Hematopoietic multipotent progenitor cell treated with erythropoietin and hydrocortisone succinate and interleukin-3 and kit ligand, for 6 days (in vitro differentiated cells): Measurements from ENCODE around the gene WDR27.
"Not testable (repeated sequence)": the region's sequence is repeated elsewhere in the genome, so short reads cannot be mapped to it uniquely, and the experiment has no call there.

Experiments
- DNase-seq: peaks from one replicate; pipeline ENCODE4 v3.0.0-alpha.2; 2015

Gene WDR27

GRCh38 chr6:169558378-169558773 lies 143.5 kb downstream of the WDR27 start:
- DNase-seq: no peak

- DNase-seq: no peak
These were observed 143.9 kb downstream of the WDR27 start for GRCh38 chr6:169557887-169558286.

GRCh38 chr6:169556758-169557548 lies 144.9 kb downstream of the WDR27 start:
- no peak for DNase-seq

- DNase-seq: peak; percentile 57
These were observed 145.7 kb downstream of the WDR27 start for GRCh38 chr6:169555971-169556617.

- no peak for DNase-seq
These were observed 155.8 kb downstream of the WDR27 start for GRCh38 chr6:169545982-169546381.

GRCh38 chr6:169543704-169544103 lies 158.1 kb downstream of the WDR27 start:
- no peak for DNase-seq

GRCh38 chr6:169542491-169542890 lies 159.3 kb downstream of the WDR27 start:
- DNase-seq: no peak

GRCh38 chr6:169539176-169539897 lies 162.5 kb downstream of the WDR27 start:
- no peak for DNase-seq

- no peak for DNase-seq
These were observed 165.2 kb downstream of the WDR27 start for GRCh38 chr6:169536446-169537170.

- DNase-seq: no peak
These were observed 167.8 kb downstream of the WDR27 start for GRCh38 chr6:169534039-169534421.

GRCh38 chr6:169533301-169534038 lies 168.4 kb downstream of the WDR27 start:
- DNase-seq: no peak

GRCh38 chr6:169530752-169531123 lies 171.1 kb downstream of the WDR27 start:
- DNase-seq: no peak

- no peak for DNase-seq
These were observed 171.7 kb downstream of the WDR27 start for GRCh38 chr6:169529931-169530751.

GRCh38 chr6:169528755-169529154 lies 173.1 kb downstream of the WDR27 start:
- no peak for DNase-seq

- no peak for DNase-seq
These were observed 174.5 kb downstream of the WDR27 start for GRCh38 chr6:169527306-169527705.

GRCh38 chr6:169521825-169522224 lies 180.0 kb downstream of the WDR27 start:
- no peak for DNase-seq

GRCh38 chr6:169520104-169520503 lies 181.7 kb downstream of the WDR27 start:
- DNase-seq: no peak

- no peak for DNase-seq
These were observed 183.4 kb downstream of the WDR27 start for GRCh38 chr6:169518451-169518850.

GRCh38 chr6:169513478-169514193 lies 188.2 kb downstream of the WDR27 start:
- no peak for DNase-seq

- DNase-seq: not testable (repeated sequence)
These were observed 190.0 kb downstream of the WDR27 start for GRCh38 chr6:169511785-169512184.

- no peak for DNase-seq
These were observed 191.0 kb downstream of the WDR27 start for GRCh38 chr6:169510871-169511270.
